ENCODE results near the gene ARHGAP24.

GRCh38 chr4:85724791-85725563, 250.0 kb downstream of the ARHGAP24 start:
- TF ChIP-seq CTCF (IDR thresholded peaks at IDR 0.05) (no peak), POLR2A (IDR thresholded peaks at IDR 0.05) (no peak)
